ENCODE data around the gene N4BP3.

GRCh38 chr5:178106556-178107239, 6.6 kb upstream of the N4BP3 start:
- TF ChIP-seq CTCF (IDR thresholded peaks at IDR 0.05; ENCODE audit: low read length) (no peak), EZH2phosphoT487 (IDR thresholded peaks at IDR 0.05; ENCODE audit: low read length) (no peak), EZH2 (optimal IDR thresholded peaks at IDR 0.05; ENCODE audit: low read depth, low read length) (no peak)
